ENCODE results near the gene FAM90A1. TPM values are rescaled to one million over a fixed set of nuclear protein-coding genes. Genes with fewer than 3 reads are reported as not detected.

Gene FAM90A1
- 0.09 and 0.93 TPM in 2 replicates for total RNA-seq

DNA sequence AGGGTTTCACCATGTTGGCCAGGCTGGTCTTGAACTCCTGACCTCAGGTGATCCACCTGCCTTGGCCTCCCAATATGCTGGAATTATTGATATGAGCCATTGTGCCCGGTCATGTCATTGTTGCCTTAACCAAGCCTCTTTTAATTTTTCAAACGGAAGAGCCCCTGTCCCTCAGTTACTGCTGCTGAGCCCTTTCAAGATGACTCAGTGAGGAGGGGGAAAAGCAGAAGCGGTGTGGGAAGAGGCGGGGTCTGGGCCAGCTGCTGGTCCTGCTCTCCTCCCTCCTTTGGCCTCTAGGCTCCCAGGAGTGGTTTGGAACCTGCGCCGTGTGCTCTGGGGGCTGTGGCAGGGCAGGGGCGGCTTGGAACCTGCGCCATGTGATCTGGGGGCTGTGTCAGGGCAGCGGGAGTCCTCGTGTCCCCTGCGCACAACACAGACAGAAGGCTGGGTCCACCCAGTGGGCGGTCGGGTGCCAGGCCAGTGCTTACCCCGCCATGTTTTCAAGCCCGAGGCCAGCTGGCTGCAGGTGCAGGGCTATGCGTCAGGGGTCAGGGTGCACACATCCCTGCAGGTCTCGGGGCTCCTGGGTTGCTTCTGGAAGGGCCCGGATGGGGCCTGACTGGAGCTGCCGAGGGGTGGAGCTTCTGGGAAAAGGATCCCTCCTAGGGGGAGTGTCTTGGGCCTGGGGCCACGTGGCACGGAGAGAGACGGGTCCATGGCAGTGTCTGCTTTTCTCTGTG lies at the start of gene FAM90A1:
Gene FAM90A1, minus strand, starts transcription at position 627 of the 740 bp plus-strand sequence. CDS start 2,786 bp downstream, outside the sequence.

Other genes starting within 250 kb of the FAM90A1 start
- gene FOXJ2, start 194.9 kb downstream of the FAM90A1 start, total RNA-seq: 10.4 and 11.4 TPM in 2 replicates
- not detected in 2 replicates for gene C3AR1, start 161.3 kb downstream of the FAM90A1 start, total RNA-seq
- gene NECAP1, start 145.3 kb downstream of the FAM90A1 start, total RNA-seq: 23.8 and 25.1 TPM in 2 replicates
- not detected in 2 replicates for gene CLEC4A, start 104.0 kb downstream of the FAM90A1 start, total RNA-seq
- gene ZNF705A, start 70.6 kb downstream of the FAM90A1 start, total RNA-seq: not detected in 2 replicates
- gene CLEC6A, start 228.3 kb upstream of the FAM90A1 start, total RNA-seq: not detected in 2 replicates

Data from pericardium fibroblast (primary cell).